GM21390 (cell line): ENCODE results near the gene PPP4R4.

Source experiments
- ATAC-seq: cut with Tn5 transposase; IDR thresholded peaks from one replicate; pipeline ENCODE4 v1.9.1; 2021; ENCODE audit not compliant: unreplicated experiment

Gene PPP4R4

DNA sequence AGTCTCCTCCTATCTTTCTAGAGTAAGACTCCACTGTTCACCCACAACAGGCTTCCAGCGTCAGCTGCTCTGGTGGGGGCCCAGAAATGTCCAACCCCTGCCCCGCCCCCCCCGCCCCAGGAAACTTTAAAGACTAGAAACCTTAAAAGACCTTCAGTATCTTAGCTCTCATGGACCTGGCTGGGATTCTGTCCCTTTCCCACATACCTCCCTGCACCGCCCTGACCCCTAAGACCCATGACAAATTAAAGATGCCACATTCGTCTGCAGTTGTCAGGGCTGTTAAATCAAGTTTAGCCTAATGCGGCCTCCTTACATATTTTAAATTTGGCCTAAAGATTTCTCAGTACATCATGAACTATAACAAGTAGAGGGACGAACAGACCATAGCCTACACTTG lies 129.0 kb downstream of the PPP4R4 start:
- ATAC-seq, result no peak

DNA sequence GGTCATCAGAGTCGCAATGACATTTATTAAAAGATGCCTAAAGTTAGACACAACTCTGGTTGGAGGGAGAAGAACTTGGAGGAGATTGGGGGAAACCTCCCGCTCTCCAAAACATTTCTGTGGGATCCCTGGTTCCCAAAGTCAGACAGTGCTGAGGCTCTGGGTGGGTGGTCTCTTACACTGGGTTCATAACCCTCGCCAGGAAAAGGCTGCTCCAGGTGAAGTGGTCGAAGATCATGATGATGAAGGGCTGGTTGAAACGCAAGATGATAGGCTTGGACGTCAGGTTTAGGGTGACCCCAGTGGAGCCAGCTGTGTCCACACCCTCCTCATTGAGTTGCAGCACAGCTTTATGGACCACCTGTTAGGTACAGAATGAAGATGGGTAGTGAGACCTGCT lies 130.1 kb downstream of the PPP4R4 start:
- ATAC-seq, result no peak

GRCh38 chr14:94305620-94306019 lies 131.5 kb downstream of the PPP4R4 start:
- no peak for ATAC-seq

DNA sequence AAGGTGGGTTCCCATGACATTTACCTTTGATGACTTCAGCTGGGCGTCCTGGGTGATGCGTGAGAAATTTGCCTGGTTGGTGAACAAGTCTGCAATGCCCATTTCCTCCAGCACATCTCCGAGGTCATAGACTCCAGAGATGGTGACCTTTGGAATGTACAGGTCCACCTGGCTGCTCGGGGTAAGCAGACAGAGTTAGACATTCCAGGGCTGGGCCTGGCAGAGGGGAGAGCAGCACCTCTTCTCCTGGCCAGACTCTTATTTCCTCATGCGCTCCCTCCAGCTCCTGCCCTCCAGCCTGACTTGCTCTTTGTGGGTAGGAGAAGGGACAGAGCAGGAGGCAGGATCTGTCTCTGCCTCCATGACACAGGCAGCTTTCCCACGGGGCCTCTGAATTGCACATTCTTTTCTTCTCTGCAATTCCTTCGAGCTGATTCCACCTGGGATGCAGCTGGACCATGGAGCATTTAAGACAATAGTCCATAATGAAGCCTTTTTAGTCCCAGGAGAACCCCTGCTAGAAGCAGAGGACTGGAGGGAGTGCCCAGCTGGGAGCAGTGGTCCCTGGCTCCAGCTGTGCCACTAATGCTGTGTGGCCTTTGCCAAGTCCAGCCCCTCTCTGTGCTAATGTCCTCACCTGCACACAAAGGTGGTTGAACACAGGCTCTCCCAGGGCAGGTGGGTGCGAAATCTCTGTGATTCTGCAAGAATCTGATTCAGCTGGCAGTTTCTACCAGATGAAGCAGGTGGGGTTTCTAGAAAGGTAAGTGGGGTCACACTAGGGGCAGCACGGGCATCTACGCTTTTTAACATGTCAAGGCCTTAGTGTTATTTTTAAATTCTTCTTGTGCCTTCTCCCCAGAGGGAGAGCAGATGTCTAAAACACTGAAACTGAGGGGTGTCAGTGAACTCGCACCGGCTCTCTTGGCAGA lies 132.2 kb downstream of the PPP4R4 start:
- no peak for ATAC-seq

GRCh38 chr14:94307410-94307992 lies 133.4 kb downstream of the PPP4R4 start:
- no peak for ATAC-seq

GRCh38 chr14:94309721-94310120 lies 135.6 kb downstream of the PPP4R4 start:
- ATAC-seq, result no peak

- no peak for ATAC-seq
Observed at GRCh38 chr14:94310248-94310647, 136.1 kb downstream of the PPP4R4 start.

GRCh38 chr14:94312481-94313246 lies 138.5 kb downstream of the PPP4R4 start:
- ATAC-seq, result no peak

DNA sequence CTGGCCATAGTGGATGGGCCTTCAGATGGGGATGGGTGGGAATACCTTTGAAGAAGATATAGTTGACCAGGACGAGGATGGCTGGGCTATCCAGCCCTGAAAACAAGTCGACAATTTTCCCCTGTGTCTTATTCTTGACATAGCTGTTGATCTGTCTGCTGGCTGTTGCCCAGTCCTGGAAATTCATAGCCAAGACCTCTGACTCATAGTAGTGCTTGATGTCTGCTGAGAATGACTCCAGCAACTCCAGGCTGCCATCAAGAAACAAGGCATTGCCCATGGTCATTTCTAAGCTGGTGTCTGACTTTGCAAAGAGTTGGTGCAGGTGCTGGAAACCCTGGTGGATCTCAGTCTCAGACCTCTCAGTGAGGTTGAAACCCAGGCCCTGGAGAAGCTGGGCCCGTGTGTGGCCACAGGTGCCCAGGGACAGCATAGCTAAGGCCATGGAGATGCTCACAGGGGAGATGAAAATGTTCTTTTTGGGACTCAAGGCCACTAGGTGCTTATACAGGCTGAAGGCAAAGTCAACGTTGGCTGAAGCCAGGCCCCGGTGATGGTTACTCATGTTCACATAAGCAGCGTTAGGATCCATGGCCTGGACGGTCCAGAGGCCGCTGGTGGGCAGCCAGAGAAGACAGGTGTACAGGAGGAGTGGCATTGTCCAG lies 140.0 kb downstream of the PPP4R4 start:
- no peak for ATAC-seq

DNA sequence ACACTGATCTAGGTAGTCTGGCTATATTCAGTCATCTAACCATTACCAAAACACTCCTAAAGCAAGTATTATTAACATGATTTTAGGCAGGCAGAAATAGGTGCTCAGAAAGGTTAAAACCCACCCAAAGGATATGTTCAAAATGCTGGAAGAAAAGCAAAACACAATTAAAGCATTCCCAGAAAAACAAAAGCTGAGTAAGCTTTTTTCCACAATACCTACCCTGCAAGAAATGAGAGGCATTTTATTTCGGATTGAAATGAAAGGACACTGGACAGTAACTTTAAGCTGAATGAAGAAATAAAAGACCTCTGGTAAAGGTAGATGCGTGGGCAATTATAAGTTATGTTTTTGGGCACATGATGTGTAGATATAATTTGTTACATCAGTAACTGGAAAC lies 140.8 kb downstream of the PPP4R4 start:
- no peak for ATAC-seq

- ATAC-seq, result no peak
Observed at GRCh38 chr14:94316692-94317091, 142.6 kb downstream of the PPP4R4 start.

DNA sequence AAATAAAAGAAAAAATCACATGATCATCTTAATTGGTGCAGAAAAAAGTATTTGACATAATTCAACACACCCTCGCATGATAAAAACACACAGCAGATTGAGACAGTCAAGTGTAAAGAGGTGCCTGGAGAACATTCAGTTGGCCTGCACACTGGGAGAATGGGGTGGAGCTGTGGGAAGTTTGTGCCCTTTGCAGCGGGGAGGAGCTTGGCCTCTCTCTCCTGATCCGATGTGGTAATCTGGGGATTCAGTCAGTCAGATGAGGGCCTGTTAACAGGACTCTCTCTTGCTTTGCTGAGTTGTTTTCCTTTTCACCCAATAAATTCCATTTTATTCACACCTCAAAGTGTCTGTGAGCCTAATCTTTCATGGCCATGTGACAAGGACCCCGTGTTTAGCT lies 143.1 kb downstream of the PPP4R4 start:
- no peak for ATAC-seq

GRCh38 chr14:94320243-94320642 lies 146.1 kb downstream of the PPP4R4 start:
- ATAC-seq, result no peak

DNA sequence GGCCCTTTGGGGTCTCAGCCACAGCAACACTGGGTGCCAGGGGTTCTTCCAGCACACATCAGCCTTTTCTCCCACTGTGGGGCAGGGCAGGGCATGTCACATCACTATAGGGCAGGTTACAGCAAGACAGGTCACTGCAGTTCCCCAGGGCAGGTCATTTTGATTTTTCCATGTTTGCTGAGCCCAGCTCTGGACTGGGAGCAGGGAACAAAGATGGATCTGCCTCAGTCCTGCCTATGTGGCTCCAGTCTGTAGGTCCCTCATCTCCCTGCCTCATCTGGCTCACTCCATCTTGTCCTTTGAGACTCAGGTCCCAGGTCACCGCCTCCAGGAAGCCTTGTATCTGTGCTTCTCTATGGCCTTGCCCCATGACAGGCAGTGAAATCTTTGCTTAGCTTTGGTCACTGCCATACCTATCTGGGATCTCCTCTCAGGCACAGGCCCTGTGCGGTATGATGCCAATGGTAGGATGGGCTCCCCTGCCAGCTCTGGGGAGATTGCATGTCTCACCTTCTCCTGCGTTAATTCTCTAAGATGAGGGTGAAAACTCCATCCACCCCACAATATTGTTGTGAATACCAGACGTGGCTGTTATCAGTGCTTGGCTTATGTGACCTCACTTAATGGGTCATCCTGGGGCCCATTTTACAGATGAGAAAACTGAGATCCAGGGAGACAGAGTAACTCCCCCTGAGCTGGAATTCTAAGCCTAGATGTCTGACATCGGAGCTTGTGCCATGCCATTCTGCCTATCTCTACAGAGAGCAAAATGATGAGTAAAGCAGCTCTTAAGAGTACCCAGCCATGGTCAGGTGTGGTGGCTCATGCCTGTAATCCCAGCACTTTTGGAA lies 147.5 kb downstream of the PPP4R4 start:
- no peak for ATAC-seq

- ATAC-seq, result no peak
Observed at GRCh38 chr14:94322648-94323570, 148.8 kb downstream of the PPP4R4 start, which contains the start of gene SERPINA6. TSS of gene SERPINA6 (minus strand) at chr14:94323336. CDS start at chr14:94314648, 8,688 bp downstream.

- no peak for ATAC-seq
Observed at GRCh38 chr14:94328196-94328595, 154.1 kb downstream of the PPP4R4 start.
